WTC11 (cell line): ENCODE measurements around the gene WASF3. TPM values are rescaled to one million over a fixed set of nuclear protein-coding genes. Genes with fewer than 3 reads are reported as not detected.

Experiments
- ATAC-seq: fragments of 200-7000 bp; cut with Tn5 transposase; 2 replicates; pipeline ENCODE4 v1.10.0; 2021; ENCODE audit warnings: mild to moderate bottlenecking, moderate library complexity
- CTCF ChIA-PET: fragments of 300-600 bp; sonication (Branson Sonifier 250); formaldehyde crosslinking; loops from one replicate; lab custom pipeline; 2021; ENCODE audit warnings: antibody characterized with exemption; lab: Charles Lee
- POLR2A ChIA-PET: fragments of 350-600 bp; sonication (Branson Sonifier 250); formaldehyde crosslinking; loops from one replicate; lab custom pipeline; 2021; ENCODE audit warnings: antibody characterized with exemption; lab: Charles Lee
- DNase-seq: peaks from one replicate; pipeline ENCODE4 v3.0.0; 2021; ENCODE audit warnings: low spot score
- H3K27ac Mint-ChIP-seq: 2 replicates; pipeline ENCODE4 v1.8.0; 2021; ENCODE audit warnings: mixed read lengths
- H3K27me3 Mint-ChIP-seq: 2 replicates; pipeline ENCODE4 v1.8.0; 2021; ENCODE audit warnings: low read depth, mild to moderate bottlenecking, moderate library complexity, mixed read lengths
- H3K36me3 Mint-ChIP-seq: 2 replicates; pipeline ENCODE4 v1.8.0; 2021; ENCODE audit warnings: mixed read lengths
- H3K4me1 Mint-ChIP-seq: 2 replicates; pipeline ENCODE4 v1.8.0; 2022; ENCODE audit warnings: mixed read lengths
- H3K4me3 Mint-ChIP-seq: 2 replicates; pipeline ENCODE4 v1.8.0; 2021; ENCODE audit warnings: mild to moderate bottlenecking, moderate library complexity, mixed read lengths
- H3K9me3 Mint-ChIP-seq: 2 replicates; pipeline ENCODE4 v1.8.0; 2021; ENCODE audit warnings: mixed read lengths
- CREM ChIP-seq: sonication (generic); formaldehyde crosslinking; IDR thresholded peaks from 2 replicates; pipeline ENCODE4 v1.8.1; 2022; ENCODE audit warnings: mild to moderate bottlenecking, missing genetic modification reagents, moderate library complexity
- JAZF1 ChIP-seq: fragments of 250-450 bp; sonication (Bioruptor Pico); IDR thresholded peaks from 2 replicates; pipeline ENCODE4 v1.9.0; 2021; ENCODE audit warnings: moderate library complexity, mild to moderate bottlenecking, inconsistent platforms
- JUN ChIP-seq: sonication (generic); formaldehyde crosslinking; IDR thresholded peaks from 2 replicates; pipeline ENCODE4 v1.8.0; 2023; ENCODE audit warnings: mild to moderate bottlenecking, missing genetic modification reagents
- NR1H2 ChIP-seq: sonication (generic); formaldehyde crosslinking; IDR thresholded peaks from 2 replicates; pipeline ENCODE4 v1.9.0; 2021; ENCODE audit warnings: mild to moderate bottlenecking, moderate library complexity, missing genetic modification reagents
- OVOL2 ChIP-seq: fragments of 250-450 bp; sonication (Bioruptor Pico); IDR thresholded peaks from 2 replicates; pipeline ENCODE4 v1.9.0; 2021; ENCODE audit warnings: mild to moderate bottlenecking, borderline replicate concordance
- RELA ChIP-seq: sonication (generic); formaldehyde crosslinking; IDR thresholded peaks from 2 replicates; pipeline ENCODE4 v1.8.1; 2022; ENCODE audit warnings: missing genetic modification reagents, mild to moderate bottlenecking, borderline replicate concordance
- TEAD1 ChIP-seq: sonication (generic); formaldehyde crosslinking; IDR thresholded peaks from 2 replicates; pipeline ENCODE4 v1.8.0; 2022; ENCODE audit warnings: mild to moderate bottlenecking, missing genetic modification reagents
- TEAD4 ChIP-seq: sonication (generic); formaldehyde crosslinking; IDR thresholded peaks from 2 replicates; pipeline ENCODE4 v1.8.0; 2022; ENCODE audit warnings: mild to moderate bottlenecking, missing genetic modification reagents
- ZNF281 ChIP-seq: sonication (generic); formaldehyde crosslinking; IDR thresholded peaks from 2 replicates; pipeline ENCODE4 v1.8.0; 2023; ENCODE audit warnings: mild to moderate bottlenecking, missing genetic modification reagents
- ZNF416 ChIP-seq: fragments of 250-450 bp; sonication (Bioruptor Pico); IDR thresholded peaks from 2 replicates; pipeline ENCODE4 v1.9.0; 2021; ENCODE audit warnings: mild to moderate bottlenecking, inconsistent platforms
- total RNA-seq: library from RNA; stranded (reverse); gene quantifications from 3 replicates; pipeline ENCODE4 v1.2.3, GENCODE V29; 2021
- TF ChIP-seq, protein P1 (sequence below): sonication (generic); formaldehyde crosslinking; IDR thresholded peaks from 2 replicates; pipeline ENCODE4 v1.8.0; 2023; ENCODE audit warnings: missing genetic modification reagents, mild to moderate bottlenecking, borderline replicate concordance
- TF ChIP-seq, protein P2 (sequence below): sonication (generic); formaldehyde crosslinking; IDR thresholded peaks from 2 replicates; pipeline ENCODE4 v1.8.1; 2023; ENCODE audit warnings: mild to moderate bottlenecking, missing genetic modification reagents
- TF ChIP-seq, protein P3 (sequence below): sonication (generic); formaldehyde crosslinking; IDR thresholded peaks from 2 replicates; pipeline ENCODE4 v1.8.0; 2022; ENCODE audit warnings: mild to moderate bottlenecking, missing genetic modification reagents
- TF ChIP-seq, protein P4 (sequence below): fragments of 250-450 bp; sonication (Bioruptor Pico); conservative IDR thresholded peaks from 2 replicates; pipeline ENCODE4 v1.9.0; 2021; ENCODE audit warnings: mild to moderate bottlenecking

Gene WASF3
- total RNA-seq, 1 experiment from 2014 or later, result 26.8 TPM

- Mint-ChIP-seq H3K36me3 (peaks cover 4% of the 10 kb centered on the region), H3K27me3 (no peaks in the 10 kb centered on the region), H3K4me3 (no peak overlapping the region), H3K4me1 (no peaks in the 10 kb centered on the region), H3K27ac (no peak overlapping the region), H3K9me3 (peaks cover 16% of the 10 kb centered on the region)
- ChIA-PET POLR2A (no interaction called here), CTCF (interaction anchor here (0.8 to 1.4 kb wide), 2 partner anchors 146 to 245 kb away, joined by 3 to 5 read pairs; no protein-coding TSS in a partner anchor)
- no peak for TF ChIP-seq ZNF416 (CRISPR knock-in tag)
- TF ChIP-seq, protein P1, sequence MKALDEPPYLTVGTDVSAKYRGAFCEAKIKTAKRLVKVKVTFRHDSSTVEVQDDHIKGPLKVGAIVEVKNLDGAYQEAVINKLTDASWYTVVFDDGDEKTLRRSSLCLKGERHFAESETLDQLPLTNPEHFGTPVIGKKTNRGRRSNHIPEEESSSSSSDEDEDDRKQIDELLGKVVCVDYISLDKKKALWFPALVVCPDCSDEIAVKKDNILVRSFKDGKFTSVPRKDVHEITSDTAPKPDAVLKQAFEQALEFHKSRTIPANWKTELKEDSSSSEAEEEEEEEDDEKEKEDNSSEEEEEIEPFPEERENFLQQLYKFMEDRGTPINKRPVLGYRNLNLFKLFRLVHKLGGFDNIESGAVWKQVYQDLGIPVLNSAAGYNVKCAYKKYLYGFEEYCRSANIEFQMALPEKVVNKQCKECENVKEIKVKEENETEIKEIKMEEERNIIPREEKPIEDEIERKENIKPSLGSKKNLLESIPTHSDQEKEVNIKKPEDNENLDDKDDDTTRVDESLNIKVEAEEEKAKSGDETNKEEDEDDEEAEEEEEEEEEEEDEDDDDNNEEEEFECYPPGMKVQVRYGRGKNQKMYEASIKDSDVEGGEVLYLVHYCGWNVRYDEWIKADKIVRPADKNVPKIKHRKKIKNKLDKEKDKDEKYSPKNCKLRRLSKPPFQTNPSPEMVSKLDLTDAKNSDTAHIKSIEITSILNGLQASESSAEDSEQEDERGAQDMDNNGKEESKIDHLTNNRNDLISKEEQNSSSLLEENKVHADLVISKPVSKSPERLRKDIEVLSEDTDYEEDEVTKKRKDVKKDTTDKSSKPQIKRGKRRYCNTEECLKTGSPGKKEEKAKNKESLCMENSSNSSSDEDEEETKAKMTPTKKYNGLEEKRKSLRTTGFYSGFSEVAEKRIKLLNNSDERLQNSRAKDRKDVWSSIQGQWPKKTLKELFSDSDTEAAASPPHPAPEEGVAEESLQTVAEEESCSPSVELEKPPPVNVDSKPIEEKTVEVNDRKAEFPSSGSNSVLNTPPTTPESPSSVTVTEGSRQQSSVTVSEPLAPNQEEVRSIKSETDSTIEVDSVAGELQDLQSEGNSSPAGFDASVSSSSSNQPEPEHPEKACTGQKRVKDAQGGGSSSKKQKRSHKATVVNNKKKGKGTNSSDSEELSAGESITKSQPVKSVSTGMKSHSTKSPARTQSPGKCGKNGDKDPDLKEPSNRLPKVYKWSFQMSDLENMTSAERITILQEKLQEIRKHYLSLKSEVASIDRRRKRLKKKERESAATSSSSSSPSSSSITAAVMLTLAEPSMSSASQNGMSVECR (CRISPR knock-in tag), result no peak
- no peak for TF ChIP-seq OVOL2 (CRISPR knock-in tag)
- no peak for TF ChIP-seq CREM
- TF ChIP-seq, protein P2, sequence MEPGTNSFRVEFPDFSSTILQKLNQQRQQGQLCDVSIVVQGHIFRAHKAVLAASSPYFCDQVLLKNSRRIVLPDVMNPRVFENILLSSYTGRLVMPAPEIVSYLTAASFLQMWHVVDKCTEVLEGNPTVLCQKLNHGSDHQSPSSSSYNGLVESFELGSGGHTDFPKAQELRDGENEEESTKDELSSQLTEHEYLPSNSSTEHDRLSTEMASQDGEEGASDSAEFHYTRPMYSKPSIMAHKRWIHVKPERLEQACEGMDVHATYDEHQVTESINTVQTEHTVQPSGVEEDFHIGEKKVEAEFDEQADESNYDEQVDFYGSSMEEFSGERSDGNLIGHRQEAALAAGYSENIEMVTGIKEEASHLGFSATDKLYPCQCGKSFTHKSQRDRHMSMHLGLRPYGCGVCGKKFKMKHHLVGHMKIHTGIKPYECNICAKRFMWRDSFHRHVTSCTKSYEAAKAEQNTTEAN (CRISPR knock-in tag), result no peak
- no peak for TF ChIP-seq JAZF1 (CRISPR knock-in tag)
- no peak for TF ChIP-seq NR1H2 (CRISPR knock-in tag)
- no peak for TF ChIP-seq TEAD4 (CRISPR knock-in tag)
- TF ChIP-seq TEAD1 (CRISPR knock-in tag), result no peak
- TF ChIP-seq, protein P3, sequence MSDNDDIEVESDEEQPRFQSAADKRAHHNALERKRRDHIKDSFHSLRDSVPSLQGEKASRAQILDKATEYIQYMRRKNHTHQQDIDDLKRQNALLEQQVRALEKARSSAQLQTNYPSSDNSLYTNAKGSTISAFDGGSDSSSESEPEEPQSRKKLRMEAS (CRISPR knock-in tag), result no peak
- no peak for TF ChIP-seq RELA
- no peak for TF ChIP-seq JUN (CRISPR knock-in tag)
- TF ChIP-seq ZNF281 (CRISPR knock-in tag), result no peak
- ATAC-seq, result no peak
- no peak for DNase-seq
These were observed 169.2 kb downstream of the WASF3 start for GRCh38 chr13:26726684-26727083.

DNA sequence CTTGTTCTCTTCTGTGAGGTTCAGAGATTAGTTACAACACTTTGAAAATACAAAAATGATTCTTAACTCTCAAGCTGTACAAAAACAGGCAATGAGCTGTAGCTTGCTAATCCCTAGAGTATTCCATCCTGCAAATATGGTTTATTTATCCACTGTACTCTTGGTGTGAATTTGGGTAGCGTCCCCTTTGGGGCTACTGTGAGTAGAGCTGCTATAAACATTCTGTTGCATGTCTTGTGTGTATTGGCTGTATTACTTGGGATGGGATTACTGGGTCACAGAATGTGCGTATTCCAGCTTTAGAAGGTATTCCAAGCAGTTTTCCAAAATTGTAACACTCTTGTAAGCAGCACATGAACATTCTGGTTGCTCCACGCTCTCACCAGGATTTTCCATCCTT lies 169.6 kb downstream of the WASF3 start:
- ATAC-seq (no peak), DNase-seq (no peak)
- H3K4me1 Mint-ChIP-seq, result no peaks in the 10 kb centered on the region
- peaks cover 15% of the 10 kb centered on the region for H3K9me3 Mint-ChIP-seq
- no peak overlapping the region for H3K4me3 Mint-ChIP-seq
- POLR2A ChIA-PET, result no interaction called here
- no peak overlapping the region for H3K27ac Mint-ChIP-seq
- TF ChIP-seq, protein P4, sequence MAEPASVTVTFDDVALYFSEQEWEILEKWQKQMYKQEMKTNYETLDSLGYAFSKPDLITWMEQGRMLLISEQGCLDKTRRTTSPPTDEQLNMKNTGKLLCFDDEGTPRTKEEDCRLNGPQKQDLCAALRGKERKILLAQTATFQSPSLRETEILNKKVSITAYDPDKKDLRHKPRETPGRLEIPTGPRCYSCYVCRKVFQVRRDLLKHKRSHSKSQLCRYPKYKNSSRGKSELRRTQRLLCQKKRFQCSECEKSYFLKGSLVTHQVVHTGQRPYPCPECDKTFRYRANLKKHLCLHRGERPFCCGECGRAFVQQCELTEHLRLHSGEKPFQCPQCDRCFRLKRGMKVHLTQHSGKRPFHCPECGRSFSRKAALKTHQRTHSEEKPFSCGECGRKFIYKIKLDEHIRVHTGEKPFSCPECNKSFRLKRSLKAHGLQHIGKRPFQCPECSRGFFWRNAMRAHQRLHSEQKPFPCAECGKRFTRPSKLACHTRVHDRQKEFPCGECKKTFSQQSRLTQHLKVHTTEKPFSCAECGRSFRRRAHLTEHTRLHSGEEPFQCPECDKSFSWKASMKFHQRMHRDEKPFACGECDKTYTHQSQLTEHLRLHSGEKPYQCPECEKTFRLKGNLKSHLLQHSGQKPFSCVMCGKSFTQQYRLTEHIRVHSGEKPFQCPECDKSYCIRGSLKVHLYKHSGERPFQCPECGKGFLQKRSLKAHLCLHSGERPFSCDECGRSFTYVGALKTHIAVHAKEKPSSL (CRISPR knock-in tag), result no peak
- H3K27me3 Mint-ChIP-seq, result no peaks in the 10 kb centered on the region
- peaks cover 4% of the 10 kb centered on the region for H3K36me3 Mint-ChIP-seq
- CTCF ChIA-PET, result interaction anchor here (0.8 to 1.4 kb wide), 2 partner anchors 146 to 245 kb away, joined by 3 to 5 read pairs; no protein-coding TSS in a partner anchor
